GM19043 (cell line): ENCODE measurements around the gene NLRC5.

Experiments
- ATAC-seq: cut with Tn5 transposase; IDR thresholded peaks from one replicate; pipeline ENCODE4 v1.9.1; 2021; ENCODE audit warnings: low read depth; ENCODE audit not compliant: unreplicated experiment

NLRC5 gene

GRCh38 chr16:56988948-56989945, at the start of gene NLRC5:
NLRC5 (plus strand) TSS chr16:56989557; CDS start chr16:57020713, 31,156 bp downstream.
- ATAC-seq: peak; percentile 82

DNA sequence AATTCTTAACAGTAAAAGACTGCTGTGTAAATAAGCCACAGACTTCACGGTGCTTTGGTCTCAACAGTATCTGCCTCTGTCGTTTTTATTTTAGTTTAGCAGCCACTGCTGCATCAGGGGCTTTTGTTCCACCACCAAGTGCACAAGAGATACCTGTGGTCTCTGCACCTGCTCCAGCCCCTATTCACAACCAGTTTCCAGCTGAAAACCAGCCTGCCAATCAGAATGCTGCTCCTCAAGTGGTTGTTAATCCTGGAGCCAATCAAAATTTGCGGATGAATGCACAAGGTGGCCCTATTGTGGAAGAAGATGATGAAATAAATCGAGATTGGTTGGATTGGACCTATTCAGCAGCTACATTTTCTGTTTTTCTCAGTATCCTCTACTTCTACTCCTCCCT, 49.6 kb upstream of the NLRC5 start:
- no peak for ATAC-seq

DNA sequence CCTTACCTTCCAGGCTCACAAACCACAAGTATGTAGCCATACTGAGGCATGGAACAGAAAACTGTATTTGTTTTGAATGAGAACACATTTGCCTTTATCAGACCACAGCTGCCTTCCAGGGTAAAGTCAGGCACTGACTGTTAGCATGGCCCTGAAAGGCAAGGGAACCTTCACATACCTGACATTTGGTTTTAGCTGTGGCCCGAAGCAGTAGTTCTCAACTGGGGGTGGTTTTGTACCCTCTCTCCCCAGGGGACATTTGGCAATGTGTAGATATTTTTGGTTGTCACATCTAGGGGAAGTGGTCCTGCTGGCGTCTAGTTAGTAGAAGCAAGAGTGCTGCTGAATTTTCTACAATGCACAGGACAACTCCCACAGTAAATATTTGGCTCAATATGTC, 48.3 kb upstream of the NLRC5 start:
- ATAC-seq: no peak

GRCh38 chr16:56941856-56942331, 47.5 kb upstream of the NLRC5 start:
- no peak for ATAC-seq

DNA sequence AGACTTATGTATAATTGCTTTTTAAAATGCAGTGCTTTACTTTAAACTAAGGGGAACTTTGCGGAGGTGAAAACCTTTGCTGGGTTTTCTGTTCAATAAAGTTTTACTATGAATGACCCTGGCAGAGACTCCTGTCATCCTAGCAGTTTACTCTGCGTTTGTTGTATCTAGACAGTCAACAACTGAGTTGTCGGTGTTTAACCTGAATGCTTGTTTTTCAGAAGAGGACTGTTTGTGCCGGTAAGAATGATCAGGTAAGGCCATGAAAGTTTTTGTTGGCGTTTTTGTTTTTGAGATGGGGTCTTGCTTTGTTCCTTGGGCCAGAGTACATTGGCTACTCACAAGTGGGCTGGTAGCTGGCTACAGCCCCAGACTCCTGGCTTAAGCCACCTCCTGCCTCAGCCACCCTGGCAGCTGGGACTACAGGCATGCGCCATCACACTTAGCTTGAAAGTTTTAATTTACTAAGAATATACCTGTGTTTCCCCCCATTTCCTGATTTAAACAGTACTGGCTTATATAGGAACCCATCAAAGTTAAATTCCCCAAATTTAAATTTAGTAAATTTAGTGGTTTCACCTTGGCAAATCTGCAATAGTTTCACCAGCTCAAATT, 45.5 kb upstream of the NLRC5 start:
- no peak for ATAC-seq

- peak; percentile 44 for ATAC-seq
Observed at GRCh38 chr16:56944954-56945839, 44.2 kb upstream of the NLRC5 start.

DNA sequence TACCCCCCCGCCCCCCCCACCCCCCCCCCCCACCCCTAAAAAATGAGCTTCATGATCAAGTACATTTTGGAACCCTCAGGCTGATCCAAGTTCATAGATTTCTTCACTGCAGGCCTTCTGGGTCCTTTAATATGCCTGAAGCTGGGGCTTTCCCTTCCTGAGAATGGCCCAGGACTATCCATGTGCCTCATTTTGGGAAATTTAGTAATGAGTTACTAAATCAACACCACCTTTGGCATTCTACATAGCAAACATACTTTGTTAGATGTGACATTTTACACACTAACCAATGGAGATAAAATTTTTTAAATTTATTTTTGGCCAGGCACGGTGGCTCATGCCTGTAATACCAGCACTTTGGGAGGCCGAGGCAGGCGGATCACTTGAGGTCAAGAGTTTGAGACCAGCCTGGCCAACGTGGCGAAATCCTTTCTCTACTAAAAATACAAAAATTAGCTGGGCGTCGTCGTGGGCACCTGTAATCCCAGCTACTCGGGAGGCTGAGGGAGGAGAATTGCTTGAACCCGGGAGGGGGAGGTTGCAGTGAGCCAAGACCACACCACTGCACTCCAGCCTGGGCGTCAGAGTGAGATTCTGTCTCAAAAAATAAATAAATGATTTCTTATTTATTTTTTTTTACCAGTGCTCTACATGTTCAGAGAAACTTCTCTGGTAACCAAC, 43.4 kb upstream of the NLRC5 start:
- ATAC-seq: no peak

DNA sequence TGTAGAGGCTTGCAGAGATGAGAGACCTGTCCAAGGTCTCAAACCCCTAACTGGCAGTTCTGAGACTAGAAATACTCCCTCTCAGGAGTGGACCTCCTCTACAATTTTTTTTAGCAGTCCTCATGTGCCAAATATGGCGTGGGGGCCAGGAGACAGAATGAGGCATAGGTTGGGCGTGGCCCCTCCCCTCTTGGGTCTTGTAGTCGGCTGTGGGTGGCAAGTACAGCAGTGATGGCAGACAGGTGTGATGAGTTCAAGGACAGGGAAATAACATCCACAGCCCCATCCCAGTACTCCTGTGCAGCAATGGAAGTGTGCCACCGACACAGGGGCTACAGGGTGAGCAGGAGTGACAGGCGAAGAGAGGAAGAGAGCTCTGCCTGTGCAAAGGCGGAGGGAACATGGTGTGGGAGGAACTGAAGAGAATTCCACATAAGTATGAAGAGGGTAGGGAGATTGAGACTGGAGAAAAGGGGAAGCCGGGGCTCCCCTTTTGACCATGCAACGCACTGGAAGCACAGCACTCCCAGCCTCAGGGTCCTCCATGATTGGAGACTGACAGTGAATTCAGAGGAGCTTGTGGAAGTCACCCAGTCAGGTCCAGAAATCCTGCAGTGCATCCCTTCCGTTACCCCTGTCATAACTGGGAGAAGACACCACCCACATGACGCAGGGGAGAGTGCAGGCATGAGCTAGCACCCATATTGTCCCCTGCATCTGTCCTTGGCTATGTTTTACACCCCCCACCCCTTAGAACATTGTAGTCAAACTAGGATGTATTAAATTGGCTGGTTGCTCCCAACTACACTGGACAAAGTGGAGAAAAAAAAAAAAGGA, 42.4 kb upstream of the NLRC5 start:
- no peak for ATAC-seq

DNA sequence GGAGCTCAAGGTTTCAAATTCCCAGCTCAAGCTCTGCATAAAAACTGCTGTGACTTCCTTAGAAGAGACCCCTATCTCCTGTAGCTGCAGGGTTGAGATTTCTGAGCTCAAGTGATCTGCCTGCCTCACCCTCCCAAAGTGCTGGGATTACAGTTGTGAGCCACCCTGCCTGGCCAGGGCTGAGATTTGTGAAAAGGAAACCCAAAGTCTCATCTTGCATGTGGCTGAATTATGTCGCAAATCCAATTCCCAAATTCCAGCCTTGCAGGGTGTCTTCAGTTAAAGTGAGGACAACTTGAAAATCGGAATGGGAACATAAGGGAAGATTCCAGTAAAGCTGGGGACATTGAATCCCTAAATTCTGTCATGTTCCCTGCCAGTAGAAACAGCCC, 41.8 kb upstream of the NLRC5 start:
- no peak for ATAC-seq

DNA sequence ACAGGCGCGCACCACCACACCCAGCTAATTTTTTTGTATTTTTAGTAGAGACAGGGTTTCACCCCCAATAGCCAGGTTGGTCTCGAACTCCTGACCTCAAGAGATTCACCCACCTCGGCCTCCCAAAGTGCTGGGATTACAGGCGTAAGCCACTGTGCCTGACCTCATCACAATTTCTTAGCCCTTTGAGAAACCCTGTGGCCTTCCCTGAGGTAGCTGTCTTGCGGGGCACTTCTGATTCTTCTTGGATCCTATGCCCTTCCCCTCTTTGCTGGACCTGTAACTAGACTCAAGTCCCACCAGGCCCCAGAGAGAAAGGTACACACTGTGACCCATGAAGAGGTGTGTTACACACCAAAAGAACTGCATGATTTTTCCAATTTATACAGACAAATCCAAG, 41.1 kb upstream of the NLRC5 start:
- ATAC-seq: no peak

GRCh38 chr16:56950051-56950450, 39.3 kb upstream of the NLRC5 start:
- ATAC-seq: no peak

DNA sequence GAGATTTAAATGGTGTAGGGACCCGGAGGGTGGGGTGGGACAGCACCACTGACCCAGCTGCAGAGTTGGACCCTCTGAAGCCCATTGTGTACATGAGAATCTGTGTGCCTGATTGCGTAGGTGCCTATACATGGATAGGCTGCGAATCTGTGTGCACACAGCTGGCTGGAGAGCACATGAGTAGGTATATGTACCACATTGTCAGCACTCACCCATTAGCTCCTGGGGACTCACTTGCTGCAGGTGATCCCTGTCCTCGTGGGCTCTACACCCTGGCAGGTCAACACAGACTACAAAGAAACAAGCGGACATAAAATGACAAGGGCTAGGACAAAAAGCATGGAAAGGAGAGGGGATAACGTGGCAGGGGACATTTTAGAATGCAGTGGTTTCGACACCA, 38.9 kb upstream of the NLRC5 start:
- no peak for ATAC-seq

- peak; percentile 48 for ATAC-seq
Observed at GRCh38 chr16:56950881-56951771, 38.2 kb upstream of the NLRC5 start.

DNA sequence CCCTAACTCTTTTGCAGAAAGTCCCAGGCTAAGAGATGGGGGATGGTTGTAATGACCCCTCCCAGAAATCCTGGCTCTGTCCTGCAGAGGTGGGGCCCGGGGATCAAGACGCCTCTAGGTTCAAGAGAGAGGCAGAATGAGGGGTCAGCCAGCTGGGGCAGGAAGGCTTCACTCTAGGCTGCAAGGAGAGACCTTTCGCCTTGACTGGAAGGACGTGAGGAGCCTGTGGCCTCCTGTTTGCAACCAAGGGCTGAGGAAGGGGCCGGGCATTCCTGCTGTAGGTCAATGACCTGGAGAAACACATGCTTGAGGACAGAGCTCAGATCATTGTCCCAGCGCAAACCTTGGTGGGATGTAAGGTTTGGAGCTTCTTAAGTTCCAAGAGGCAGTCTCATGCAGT, 36.4 kb upstream of the NLRC5 start:
- ATAC-seq: no peak

DNA sequence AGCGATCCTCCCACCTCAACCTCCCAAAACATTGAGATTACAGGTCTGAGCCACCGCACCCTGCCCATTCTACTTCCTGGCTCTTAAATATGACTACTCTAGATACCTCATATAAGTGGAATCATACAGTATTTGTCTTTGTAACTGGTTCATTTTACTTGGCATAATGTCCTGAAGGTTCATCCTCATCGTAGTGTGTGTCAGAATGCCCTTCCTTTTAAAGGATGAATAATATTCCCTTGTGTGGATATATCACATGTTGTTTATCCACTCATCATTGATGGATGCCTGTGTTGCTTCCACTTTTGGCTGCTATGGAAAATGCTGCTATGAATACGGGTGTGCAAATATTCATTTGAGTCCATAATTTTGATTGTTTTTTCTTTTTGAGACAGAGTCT, 33.3 kb upstream of the NLRC5 start:
- ATAC-seq: no peak

GRCh38 chr16:56956756-56957155, 32.6 kb upstream of the NLRC5 start:
- no peak for ATAC-seq

- ATAC-seq: no peak
Observed at GRCh38 chr16:56960681-56961281, 28.6 kb upstream of the NLRC5 start.

DNA sequence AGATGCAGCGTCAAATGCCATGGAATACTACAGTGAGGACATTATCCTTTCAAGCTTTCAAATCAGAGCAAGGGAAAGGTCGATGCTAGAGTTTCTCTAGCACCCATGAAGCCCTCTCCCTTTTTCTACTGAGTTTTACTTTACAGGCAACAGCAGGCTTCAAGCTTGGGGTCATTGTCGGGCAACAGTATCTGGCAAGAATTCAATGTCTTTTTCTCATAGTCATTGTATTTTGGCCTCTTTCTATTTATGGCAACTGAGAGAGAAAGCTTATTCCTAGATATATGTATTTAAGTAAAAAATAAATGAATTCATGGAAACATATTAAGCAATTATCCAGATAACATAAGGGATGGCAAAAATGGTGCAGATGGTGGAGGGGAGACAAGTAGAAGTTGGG, 28.0 kb upstream of the NLRC5 start:
- no peak for ATAC-seq
